ENCODE data around the gene SLC25A31. TPM values are rescaled to one million over a fixed set of nuclear protein-coding genes. Genes with fewer than 3 reads are reported as not detected.

The SLC25A31 gene
- total and polyA plus RNA-seq, 4 donors, result not detected

- no peak overlapping the region for H3K4me3 ChIP-seq (ENCODE audit: low read depth in 1 of 3, low read length in 3 of 3)
- H3K27ac ChIP-seq (ENCODE audit: low read depth in 1 of 2, low read length in 2 of 2), result no peak overlapping the region
- peaks cover 0 to 12% (median 0%) of the 10 kb centered on the region in 4 donors for H3K4me1 ChIP-seq (ENCODE audit: control insufficient read depth in 4 of 4, insufficient read depth in 4 of 4, low read length in 3 of 4)
- 70% methylated on average over 3 of the region's 3 CpGs for WGBS
- TF ChIP-seq HNF4A (conservative IDR thresholded peaks at IDR 0.05), result peak; percentile 20 to 27
- no peak for TF ChIP-seq RXRA (IDR thresholded peaks at IDR 0.05)
- no peaks in the 10 kb centered on the region for H3K27me3 ChIP-seq (ENCODE audit: control insufficient read depth in 4 of 4, insufficient read depth in 4 of 4, low read length in 3 of 4)
- no peaks in the 10 kb centered on the region for H3K9me3 ChIP-seq (ENCODE audit: control insufficient read depth in 4 of 4, low read length in 3 of 4)
- DNase-seq (ENCODE audit: low spot score), result no peak
- no peaks in the 10 kb centered on the region for H3K36me3 ChIP-seq (ENCODE audit: control insufficient read depth in 4 of 4, insufficient read depth in 3 of 4, low read depth in 1 of 4, low read length in 3 of 4)
- no peak overlapping the region for H3K9ac ChIP-seq (ENCODE audit: low read depth in 1 of 2, low read length in 2 of 2)
Measured at GRCh38 chr4:127810551-127810950, 80.4 kb downstream of the SLC25A31 start.

DNA sequence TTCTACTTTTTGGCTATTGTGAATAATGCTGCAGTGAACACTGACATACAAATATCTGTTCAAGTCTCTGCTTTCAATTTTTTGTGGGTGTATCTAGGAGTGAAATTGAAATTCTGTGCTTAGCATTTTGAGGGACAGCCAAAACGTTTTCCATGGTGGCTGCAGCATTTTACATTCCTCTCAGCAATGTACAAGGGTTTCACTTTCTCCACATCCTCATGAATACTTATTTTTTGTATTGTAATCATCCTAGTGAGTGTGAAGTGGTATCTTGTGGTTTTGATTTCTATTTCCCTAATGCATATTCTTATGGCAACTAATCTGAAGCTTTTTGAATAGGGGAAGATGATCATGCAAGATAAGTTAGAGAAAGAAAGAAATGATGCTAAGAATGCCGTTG lies 92.2 kb downstream of the SLC25A31 start:
- H3K9ac ChIP-seq (ENCODE audit: low read depth in 1 of 2, low read length in 2 of 2), result no peak overlapping the region
- no peak for DNase-seq (ENCODE audit: low spot score)
- H3K4me3 ChIP-seq (ENCODE audit: low read depth in 1 of 3, low read length in 3 of 3), result no peak overlapping the region
- no peak for TF ChIP-seq REST (IDR thresholded peaks at IDR 0.05)
- TF ChIP-seq CTCF (IDR thresholded peaks at IDR 0.05; ENCODE audit: low read depth, low read length, missing input control), result no peak
- TF ChIP-seq HNF4A (conservative IDR thresholded peaks at IDR 0.05), result no peak
- no peak for TF ChIP-seq RXRA (IDR thresholded peaks at IDR 0.05)
- no peak for TF ChIP-seq FOXA2 (IDR thresholded peaks at IDR 0.05)
- no peak for TF ChIP-seq SP1 (IDR thresholded peaks at IDR 0.05)
- no peak for TF ChIP-seq ZBTB33 (IDR thresholded peaks at IDR 0.05)
- TF ChIP-seq EGR1 (IDR thresholded peaks at IDR 0.05; ENCODE audit: low read depth in 2 of 2), result no peak
- no peak for TF ChIP-seq RAD21 (IDR thresholded peaks at IDR 0.05)
- TF ChIP-seq, protein P1, sequence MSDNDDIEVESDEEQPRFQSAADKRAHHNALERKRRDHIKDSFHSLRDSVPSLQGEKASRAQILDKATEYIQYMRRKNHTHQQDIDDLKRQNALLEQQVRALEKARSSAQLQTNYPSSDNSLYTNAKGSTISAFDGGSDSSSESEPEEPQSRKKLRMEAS (IDR thresholded peaks at IDR 0.05), result no peak
- TF ChIP-seq YY1 (IDR thresholded peaks at IDR 0.05), result no peak
- TF ChIP-seq GABPA (IDR thresholded peaks at IDR 0.05 in 1 of 2, conservative IDR thresholded peaks at IDR 0.05 in 1 of 2), result no peak
- TF ChIP-seq TAF1 (conservative IDR thresholded peaks at IDR 0.05), result no peak
- no peak for TF ChIP-seq HNF4G (IDR thresholded peaks at IDR 0.05)
- TF ChIP-seq, protein P2, sequence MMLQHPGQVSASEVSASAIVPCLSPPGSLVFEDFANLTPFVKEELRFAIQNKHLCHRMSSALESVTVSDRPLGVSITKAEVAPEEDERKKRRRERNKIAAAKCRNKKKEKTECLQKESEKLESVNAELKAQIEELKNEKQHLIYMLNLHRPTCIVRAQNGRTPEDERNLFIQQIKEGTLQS (IDR thresholded peaks at IDR 0.05), result no peak
- no peak for TF ChIP-seq NR2F2 (IDR thresholded peaks at IDR 0.05)
- no peak for TF ChIP-seq JUND (IDR thresholded peaks at IDR 0.05)
- TF ChIP-seq FOXA1 (IDR thresholded peaks at IDR 0.05), result no peak
- no peaks in the 10 kb centered on the region for H3K27me3 ChIP-seq (ENCODE audit: control insufficient read depth in 4 of 4, insufficient read depth in 4 of 4, low read length in 3 of 4)
- WGBS, result 66% methylated on average over 2 of the region's 2 CpGs
- H3K36me3 ChIP-seq (ENCODE audit: control insufficient read depth in 4 of 4, insufficient read depth in 3 of 4, low read depth in 1 of 4, low read length in 3 of 4), result no peaks in the 10 kb centered on the region
- no peaks in the 10 kb centered on the region for H3K4me1 ChIP-seq (ENCODE audit: control insufficient read depth in 4 of 4, insufficient read depth in 4 of 4, low read length in 3 of 4)
- no peaks in the 10 kb centered on the region for H3K9me3 ChIP-seq (ENCODE audit: control insufficient read depth in 4 of 4, low read length in 3 of 4)
- no peak overlapping the region for H3K27ac ChIP-seq (ENCODE audit: low read depth in 1 of 2, low read length in 2 of 2)

Other genes with a start within 250 kb of the SLC25A31 start
- gene INTU, start 97.4 kb upstream of the SLC25A31 start, total RNA-seq, result 1 to 10 TPM; 1.3 to 1.7 TPM
- gene INTU, start 97.4 kb upstream of the SLC25A31 start, polyA plus RNA-seq, result under 1 TPM; 0.30 to 0.97 TPM
- 1 to 10 TPM; 1.6 to 5.3 TPM for gene HSPA4L, start 51.9 kb downstream of the SLC25A31 start, total RNA-seq
- gene HSPA4L, start 51.9 kb downstream of the SLC25A31 start, polyA plus RNA-seq, result 1 to 10 TPM; 2.0 to 3.7 TPM
- 10 to 100 TPM in 1 of 2 donors, under 1 TPM in 1; 0.42 to 28.9 TPM for gene PLK4, start 150.5 kb downstream of the SLC25A31 start, total RNA-seq
- under 1 TPM; 0.68 to 0.78 TPM for gene PLK4, start 150.5 kb downstream of the SLC25A31 start, polyA plus RNA-seq
- gene MFSD8, start 234.8 kb downstream of the SLC25A31 start, total RNA-seq, result 10 to 100 TPM; 19.5 to 21.0 TPM
- 10 to 100 TPM in 1 of 2 donors, 1 to 10 TPM in 1; 6.3 to 15.6 TPM for gene MFSD8, start 234.8 kb downstream of the SLC25A31 start, polyA plus RNA-seq
- 10 to 100 TPM in 1 of 2 donors, 1 to 10 TPM in 1; 8.8 to 14.1 TPM for gene ABHD18, start 235.0 kb downstream of the SLC25A31 start, total RNA-seq
- 1 to 10 TPM; 3.9 to 8.1 TPM for gene ABHD18, start 235.0 kb downstream of the SLC25A31 start, polyA plus RNA-seq

All from liver (tissue), 9 donors.